Measurements from ENCODE around the gene DCT.

The DCT gene

DNA sequence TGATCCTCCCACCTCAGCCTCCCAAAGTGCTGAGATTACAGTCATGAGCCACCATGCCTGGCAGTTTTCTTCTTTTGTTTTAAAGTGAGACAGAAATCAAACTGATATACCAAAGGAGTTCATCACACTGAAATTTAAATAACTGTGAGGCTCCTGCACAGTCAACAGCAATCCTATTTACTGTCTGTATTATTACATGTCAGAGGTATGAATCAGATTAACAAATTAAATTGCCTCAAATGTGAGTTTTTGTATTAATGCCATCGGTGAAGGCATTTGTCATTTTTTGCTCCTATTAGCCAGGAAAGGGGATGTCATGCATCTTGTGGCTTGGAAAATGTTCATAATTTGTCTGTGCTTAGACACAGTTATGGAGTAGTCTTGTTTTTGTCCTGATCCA, 20.4 kb downstream of the DCT start:
- no peak overlapping the region for H3K4me3 ChIP-seq (ENCODE audit: low read length in 2 of 2)
- H3K9me3 ChIP-seq (ENCODE audit: control insufficient read depth in 2 of 2, low read length in 2 of 2), result no peaks in the 10 kb centered on the region
- no peak overlapping the region for H3K27ac ChIP-seq (ENCODE audit: low read depth in 2 of 2, low read length in 2 of 2)
- H3K36me3 ChIP-seq (ENCODE audit: control insufficient read depth in 2 of 2, insufficient read depth in 2 of 2, low read length in 2 of 2), result no peaks in the 10 kb centered on the region
- peaks cover 0 to 2% of the 10 kb centered on the region in 2 donors for H3K27me3 ChIP-seq (ENCODE audit: control insufficient read depth in 2 of 2, insufficient read depth in 2 of 2, low read length in 2 of 2)
- H3K4me1 ChIP-seq (ENCODE audit: control insufficient read depth in 2 of 2, insufficient read depth in 2 of 2, low read length in 2 of 2), result no peaks in the 10 kb centered on the region
- H3K9ac ChIP-seq (ENCODE audit: low read depth in 1 of 2, low read length in 2 of 2), result no peak overlapping the region

DNA sequence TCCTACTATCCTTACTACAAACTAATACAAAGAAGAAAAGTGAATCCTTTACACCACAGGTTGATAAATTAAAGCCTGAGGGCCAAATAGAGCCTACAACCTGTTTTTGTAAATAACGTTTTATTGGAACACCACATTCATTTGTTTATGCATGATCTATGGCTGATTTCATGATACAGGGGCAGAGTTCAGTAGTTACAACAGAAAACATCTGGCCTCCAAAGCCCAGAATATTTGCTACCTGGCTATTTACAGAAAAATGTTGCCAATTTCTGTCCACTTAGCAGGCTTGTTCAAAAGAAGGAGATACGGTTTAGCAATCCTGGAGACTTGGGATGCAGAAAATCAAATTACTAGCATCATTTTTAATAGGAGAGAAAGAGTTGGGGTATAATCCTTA, 24.1 kb downstream of the DCT start:
- H3K4me1 ChIP-seq (ENCODE audit: control insufficient read depth in 2 of 2, insufficient read depth in 2 of 2, low read length in 2 of 2), result no peaks in the 10 kb centered on the region
- peaks cover 0 to 2% of the 10 kb centered on the region in 2 donors for H3K27me3 ChIP-seq (ENCODE audit: control insufficient read depth in 2 of 2, insufficient read depth in 2 of 2, low read length in 2 of 2)
- H3K9ac ChIP-seq (ENCODE audit: low read depth in 1 of 2, low read length in 2 of 2), result no peak overlapping the region
- H3K9me3 ChIP-seq (ENCODE audit: control insufficient read depth in 2 of 2, low read length in 2 of 2), result no peaks in the 10 kb centered on the region
- no peak overlapping the region for H3K27ac ChIP-seq (ENCODE audit: low read depth in 2 of 2, low read length in 2 of 2)
- H3K4me3 ChIP-seq (ENCODE audit: low read length in 2 of 2), result no peak overlapping the region
- H3K36me3 ChIP-seq (ENCODE audit: control insufficient read depth in 2 of 2, insufficient read depth in 2 of 2, low read length in 2 of 2), result no peaks in the 10 kb centered on the region

DNA sequence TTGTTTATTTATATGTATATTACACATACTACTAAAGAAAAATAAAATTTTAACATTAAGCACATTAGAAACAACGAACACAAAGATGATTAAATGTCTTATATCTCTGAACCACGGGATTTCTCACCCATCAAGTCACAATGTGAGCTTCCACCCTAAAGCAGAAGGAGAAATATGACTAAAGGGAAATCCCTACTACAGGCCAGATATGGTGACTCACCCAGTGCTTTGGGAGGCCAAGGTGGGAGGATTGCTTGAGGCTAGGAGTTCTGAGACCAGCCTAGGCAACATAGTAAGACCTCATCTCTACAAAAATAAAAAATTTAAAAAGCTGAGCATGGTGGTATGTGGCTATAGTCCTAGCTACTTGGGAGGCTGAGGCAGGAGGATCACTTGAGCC, 24.6 kb downstream of the DCT start:
- no peak overlapping the region for H3K9ac ChIP-seq (ENCODE audit: low read depth in 1 of 2, low read length in 2 of 2)

DNA sequence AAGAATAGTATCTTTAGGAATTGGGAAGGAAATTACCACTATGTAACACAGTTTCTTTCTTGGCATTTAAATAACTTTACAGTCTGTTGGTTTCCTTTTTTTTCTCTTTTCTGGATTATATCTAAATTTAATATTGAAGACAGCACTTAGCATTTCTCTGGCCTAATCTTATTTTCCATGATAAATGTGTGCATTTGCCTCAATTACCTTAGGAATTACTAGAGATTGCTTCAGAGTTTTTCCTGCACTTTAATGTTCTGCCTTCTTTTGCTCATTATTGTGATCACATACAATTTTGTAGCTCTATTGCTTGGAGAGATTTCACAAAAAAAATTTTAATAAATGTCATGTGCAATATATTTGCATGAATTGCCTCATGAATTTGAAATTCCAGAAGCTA, 25.1 kb downstream of the DCT start:
- Histone ChIP-seq H3K36me3 (ENCODE audit: control insufficient read depth in 2 of 2, insufficient read depth in 2 of 2, low read length in 2 of 2) (no peaks in the 10 kb centered on the region), H3K9me3 (ENCODE audit: control insufficient read depth in 2 of 2, low read length in 2 of 2) (no peaks in the 10 kb centered on the region), H3K4me1 (ENCODE audit: control insufficient read depth in 2 of 2, insufficient read depth in 2 of 2, low read length in 2 of 2) (no peaks in the 10 kb centered on the region), H3K27ac (ENCODE audit: low read depth in 2 of 2, low read length in 2 of 2) (no peak overlapping the region), H3K4me3 (ENCODE audit: low read length in 2 of 2) (no peak overlapping the region), H3K9ac (ENCODE audit: low read depth in 1 of 2, low read length in 2 of 2) (no peak overlapping the region), H3K27me3 (ENCODE audit: control insufficient read depth in 2 of 2, insufficient read depth in 2 of 2, low read length in 2 of 2) (peaks cover 0 to 2% of the 10 kb centered on the region in 2 donors)

More for the DNA sequence above, 24.6 kb downstream of the DCT start:
- Histone ChIP-seq H3K4me3 (ENCODE audit: low read length in 2 of 2) (no peak overlapping the region), H3K27me3 (ENCODE audit: control insufficient read depth in 2 of 2, insufficient read depth in 2 of 2, low read length in 2 of 2) (peaks cover 0 to 2% of the 10 kb centered on the region in 2 donors), H3K27ac (ENCODE audit: low read depth in 2 of 2, low read length in 2 of 2) (no peak overlapping the region), H3K9me3 (ENCODE audit: control insufficient read depth in 2 of 2, low read length in 2 of 2) (no peaks in the 10 kb centered on the region), H3K36me3 (ENCODE audit: control insufficient read depth in 2 of 2, insufficient read depth in 2 of 2, low read length in 2 of 2) (no peaks in the 10 kb centered on the region), H3K4me1 (ENCODE audit: control insufficient read depth in 2 of 2, insufficient read depth in 2 of 2, low read length in 2 of 2) (no peaks in the 10 kb centered on the region)

DNA sequence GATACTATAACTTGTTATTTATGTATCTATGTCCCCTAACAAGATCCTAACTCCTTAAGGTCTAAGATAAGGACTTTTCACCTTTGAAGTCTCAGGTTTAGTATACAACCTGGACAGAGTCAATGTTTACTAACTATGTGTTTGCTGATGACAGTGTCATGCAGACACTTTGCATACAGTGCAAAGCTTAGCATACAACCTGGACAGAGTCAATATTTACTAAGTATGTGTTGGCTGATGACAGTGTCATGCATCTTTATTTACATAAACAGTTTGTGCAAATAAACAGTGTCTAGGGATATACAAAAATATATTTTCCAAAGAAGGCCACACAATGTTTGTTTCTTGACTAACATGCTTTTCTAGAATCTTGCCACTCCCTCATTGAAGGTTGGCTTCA, 34.7 kb downstream of the DCT start:
- Histone ChIP-seq H3K4me1 (ENCODE audit: control insufficient read depth in 2 of 2, insufficient read depth in 2 of 2, low read length in 2 of 2) (no peaks in the 10 kb centered on the region), H3K9me3 (ENCODE audit: control insufficient read depth in 2 of 2, low read length in 2 of 2) (no peaks in the 10 kb centered on the region), H3K27me3 (ENCODE audit: control insufficient read depth in 2 of 2, insufficient read depth in 2 of 2, low read length in 2 of 2) (no peaks in the 10 kb centered on the region), H3K36me3 (ENCODE audit: control insufficient read depth in 2 of 2, insufficient read depth in 2 of 2, low read length in 2 of 2) (no peaks in the 10 kb centered on the region), H3K27ac (ENCODE audit: low read depth in 2 of 2, low read length in 2 of 2) (no peak overlapping the region), H3K4me3 (ENCODE audit: low read length in 2 of 2) (no peak overlapping the region), H3K9ac (ENCODE audit: low read depth in 1 of 2, low read length in 2 of 2) (no peak overlapping the region)

DNA sequence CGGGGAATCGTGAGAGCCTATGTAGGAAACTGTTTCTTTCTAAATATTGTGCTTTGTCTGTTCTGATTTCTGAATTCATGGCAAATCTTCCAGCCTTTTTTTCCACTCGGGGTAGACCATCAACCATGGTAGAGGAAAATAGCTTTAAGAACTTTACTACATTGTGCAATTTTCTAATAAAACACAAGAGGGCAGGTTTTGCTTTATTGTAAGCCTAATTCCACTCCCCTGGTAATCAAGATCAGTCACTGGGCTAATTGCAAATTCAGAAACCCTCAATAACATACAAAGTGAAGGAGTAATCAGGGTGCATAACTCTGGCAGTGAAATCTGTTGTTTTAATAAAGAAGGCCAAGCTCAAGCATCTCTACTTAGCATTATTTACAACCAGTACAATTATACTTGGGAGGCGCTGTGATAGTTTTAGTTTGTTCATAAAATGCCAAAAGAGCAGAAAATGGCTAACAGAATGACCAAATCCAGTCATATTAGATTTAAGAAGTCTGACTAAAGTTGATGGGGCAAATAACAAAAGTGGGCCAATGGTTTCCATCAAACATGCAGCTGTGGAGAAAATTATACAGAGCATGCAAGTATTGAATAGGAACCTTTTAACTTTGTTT, 43.8 kb downstream of the DCT start:
- Histone ChIP-seq H3K4me1 (ENCODE audit: control insufficient read depth in 2 of 2, insufficient read depth in 2 of 2, low read length in 2 of 2) (no peaks in the 10 kb centered on the region), H3K27ac (ENCODE audit: low read depth in 2 of 2, low read length in 2 of 2) (no peak overlapping the region), H3K9me3 (ENCODE audit: control insufficient read depth in 2 of 2, low read length in 2 of 2) (no peaks in the 10 kb centered on the region), H3K36me3 (ENCODE audit: control insufficient read depth in 2 of 2, insufficient read depth in 2 of 2, low read length in 2 of 2) (no peaks in the 10 kb centered on the region), H3K9ac (ENCODE audit: low read depth in 1 of 2, low read length in 2 of 2) (no peak overlapping the region), H3K27me3 (ENCODE audit: control insufficient read depth in 2 of 2, insufficient read depth in 2 of 2, low read length in 2 of 2) (no peaks in the 10 kb centered on the region), H3K4me3 (ENCODE audit: low read length in 2 of 2) (no peak overlapping the region)

DNA sequence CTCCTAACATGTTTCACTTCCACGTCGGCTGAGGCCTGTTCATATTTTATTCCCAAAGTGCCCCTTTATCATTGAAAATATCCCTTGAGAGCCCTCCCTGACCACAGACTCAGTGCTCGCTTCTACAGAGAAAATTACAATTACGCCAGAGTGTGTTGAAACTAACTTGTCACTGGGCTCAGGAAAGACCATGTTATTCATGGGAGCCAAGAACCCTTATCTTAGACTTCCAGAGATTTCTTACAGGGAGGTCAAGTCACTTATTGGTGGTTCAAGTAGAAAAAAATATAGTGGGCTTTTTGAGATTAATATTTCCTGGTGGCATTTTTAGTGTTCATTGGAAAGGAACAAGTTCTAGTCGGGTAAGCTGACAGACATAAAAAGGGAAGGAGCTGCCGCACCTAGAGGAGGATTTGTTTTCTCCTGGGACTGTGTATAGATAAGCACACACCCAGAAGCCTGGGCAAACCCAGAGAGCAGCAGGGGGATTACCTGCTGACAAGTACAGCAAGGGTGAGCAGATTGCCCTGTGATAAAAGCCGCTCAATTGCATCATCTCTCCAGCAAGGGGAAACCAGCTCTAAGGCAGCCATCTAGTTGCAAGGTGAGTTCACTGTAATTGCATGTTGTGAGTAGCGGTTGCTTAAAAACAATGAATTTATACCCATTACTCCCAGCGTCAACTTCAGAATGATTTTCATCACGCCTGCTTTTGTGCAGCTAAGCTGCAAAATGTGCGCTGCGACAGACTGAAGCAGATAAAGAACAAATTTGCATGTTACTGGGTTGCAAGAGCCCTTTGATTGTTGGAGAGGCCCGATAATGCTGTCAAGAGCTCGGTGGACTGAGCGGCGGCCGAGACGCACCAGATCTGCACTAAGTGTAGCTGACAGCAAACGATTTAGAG, 46.2 kb downstream of the DCT start:
- H3K27ac ChIP-seq (ENCODE audit: low read depth in 2 of 2, low read length in 2 of 2), result no peak overlapping the region

DNA sequence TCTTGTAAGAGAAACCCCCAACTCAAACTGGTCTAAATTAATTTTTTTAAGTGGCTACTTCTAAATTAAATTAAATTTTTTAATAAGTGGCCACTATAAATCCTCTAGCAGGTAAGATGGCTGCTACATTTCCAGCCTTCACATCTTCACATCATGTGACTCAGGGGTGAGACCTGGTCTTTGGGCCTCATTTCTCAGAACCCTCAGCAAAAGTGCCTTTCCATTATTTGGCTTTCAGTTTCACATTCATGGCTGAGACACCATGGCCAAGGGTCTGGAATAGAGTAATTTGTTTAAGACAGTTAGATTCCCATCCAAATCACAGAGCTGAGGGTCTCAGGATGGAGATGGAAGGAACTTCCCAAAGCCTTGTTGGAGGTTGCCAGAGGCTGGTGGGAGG, 47.5 kb downstream of the DCT start:
- Histone ChIP-seq H3K9ac (ENCODE audit: low read depth in 1 of 2, low read length in 2 of 2) (no peak overlapping the region), H3K27me3 (ENCODE audit: control insufficient read depth in 2 of 2, insufficient read depth in 2 of 2, low read length in 2 of 2) (no peaks in the 10 kb centered on the region), H3K4me3 (ENCODE audit: low read length in 2 of 2) (no peak overlapping the region), H3K9me3 (ENCODE audit: control insufficient read depth in 2 of 2, low read length in 2 of 2) (no peaks in the 10 kb centered on the region), H3K36me3 (ENCODE audit: control insufficient read depth in 2 of 2, insufficient read depth in 2 of 2, low read length in 2 of 2) (no peaks in the 10 kb centered on the region), H3K4me1 (ENCODE audit: control insufficient read depth in 2 of 2, insufficient read depth in 2 of 2, low read length in 2 of 2) (no peaks in the 10 kb centered on the region), H3K27ac (ENCODE audit: low read depth in 2 of 2, low read length in 2 of 2) (no peak overlapping the region)

More for the DNA sequence above, 46.2 kb downstream of the DCT start:
- Histone ChIP-seq H3K9me3 (ENCODE audit: control insufficient read depth in 2 of 2, low read length in 2 of 2) (no peaks in the 10 kb centered on the region), H3K4me1 (ENCODE audit: control insufficient read depth in 2 of 2, insufficient read depth in 2 of 2, low read length in 2 of 2) (no peaks in the 10 kb centered on the region), H3K36me3 (ENCODE audit: control insufficient read depth in 2 of 2, insufficient read depth in 2 of 2, low read length in 2 of 2) (no peaks in the 10 kb centered on the region), H3K27me3 (ENCODE audit: control insufficient read depth in 2 of 2, insufficient read depth in 2 of 2, low read length in 2 of 2) (no peaks in the 10 kb centered on the region), H3K9ac (ENCODE audit: low read depth in 1 of 2, low read length in 2 of 2) (no peak overlapping the region), H3K4me3 (ENCODE audit: low read length in 2 of 2) (no peak overlapping the region)

DNA sequence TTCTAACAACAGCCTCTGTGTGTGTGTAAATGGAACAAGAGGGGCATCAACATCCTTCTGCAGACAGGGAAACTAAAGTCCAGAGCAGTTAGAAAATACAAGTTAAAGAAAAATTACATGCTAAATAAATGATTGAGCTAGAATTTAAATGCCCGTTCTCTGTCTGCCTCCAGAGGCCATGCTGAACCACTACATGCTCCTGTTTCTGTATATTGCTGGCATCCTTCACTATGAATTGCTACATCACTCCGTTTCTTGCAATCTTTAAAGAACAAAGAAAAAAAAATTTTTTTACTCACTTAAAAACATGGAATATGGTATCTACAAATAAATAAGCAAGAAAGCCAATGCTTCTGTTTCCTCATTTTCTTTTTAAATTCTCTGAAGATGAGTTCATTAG, 47.9 kb downstream of the DCT start:
- Histone ChIP-seq H3K4me1 (ENCODE audit: control insufficient read depth in 2 of 2, insufficient read depth in 2 of 2, low read length in 2 of 2) (no peaks in the 10 kb centered on the region), H3K9me3 (ENCODE audit: control insufficient read depth in 2 of 2, low read length in 2 of 2) (no peaks in the 10 kb centered on the region), H3K27ac (ENCODE audit: low read depth in 2 of 2, low read length in 2 of 2) (no peak overlapping the region), H3K4me3 (ENCODE audit: low read length in 2 of 2) (no peak overlapping the region), H3K9ac (ENCODE audit: low read depth in 1 of 2, low read length in 2 of 2) (no peak overlapping the region), H3K27me3 (ENCODE audit: control insufficient read depth in 2 of 2, insufficient read depth in 2 of 2, low read length in 2 of 2) (no peaks in the 10 kb centered on the region), H3K36me3 (ENCODE audit: control insufficient read depth in 2 of 2, insufficient read depth in 2 of 2, low read length in 2 of 2) (no peaks in the 10 kb centered on the region)

DNA sequence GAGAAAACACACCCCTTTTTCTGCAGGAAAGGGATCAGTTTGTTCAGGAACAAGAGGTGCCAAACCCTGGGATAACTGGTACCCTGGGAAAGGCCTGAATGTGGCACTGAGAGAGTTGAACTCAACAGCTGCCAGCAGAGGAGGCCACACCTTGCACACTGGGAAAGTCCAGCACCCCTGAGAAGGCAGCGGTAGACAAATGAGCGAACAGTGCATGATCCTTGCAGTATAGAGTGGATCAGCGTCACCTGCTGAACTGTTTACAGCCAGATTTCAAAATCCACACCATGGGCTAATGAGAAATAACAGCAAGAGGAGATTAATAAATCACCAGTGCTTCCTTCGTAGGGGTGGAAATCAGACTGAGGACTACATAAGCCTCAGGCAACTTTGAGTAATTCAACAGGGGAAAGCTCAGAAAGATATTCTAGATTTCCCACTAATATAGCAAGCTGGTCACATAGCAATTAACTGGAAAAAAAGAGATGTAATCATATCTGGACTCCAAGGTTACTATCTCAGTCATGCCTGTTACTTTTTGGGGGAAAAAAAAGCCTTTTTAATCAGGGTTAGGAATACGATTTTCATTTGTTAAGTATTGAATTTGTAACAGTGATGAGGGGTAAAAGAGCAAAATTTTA, 52.0 kb downstream of the DCT start:
- H3K27ac ChIP-seq (ENCODE audit: low read depth in 2 of 2, low read length in 2 of 2), result no peak overlapping the region
- H3K36me3 ChIP-seq (ENCODE audit: control insufficient read depth in 2 of 2, insufficient read depth in 2 of 2, low read length in 2 of 2), result no peaks in the 10 kb centered on the region
- H3K4me3 ChIP-seq (ENCODE audit: low read length in 2 of 2), result no peak overlapping the region
- H3K4me1 ChIP-seq (ENCODE audit: control insufficient read depth in 2 of 2, insufficient read depth in 2 of 2, low read length in 2 of 2), result no peaks in the 10 kb centered on the region
- H3K9ac ChIP-seq (ENCODE audit: low read depth in 1 of 2, low read length in 2 of 2), result no peak overlapping the region
- H3K9me3 ChIP-seq (ENCODE audit: control insufficient read depth in 2 of 2, low read length in 2 of 2), result no peaks in the 10 kb centered on the region
- no peaks in the 10 kb centered on the region for H3K27me3 ChIP-seq (ENCODE audit: control insufficient read depth in 2 of 2, insufficient read depth in 2 of 2, low read length in 2 of 2)

Data from mucosa of rectum (tissue), 2 donors.